Hepatic stellate cell (primary cell): ENCODE results near the gene MPV17L.
"Not testable (repeated sequence)": the region's sequence is repeated elsewhere in the genome, so short reads cannot be mapped to it uniquely, and the experiment has no call there.

Experiments
- DNase-seq: peaks from one replicate; pipeline ENCODE4 v3.0.0; 2011; ENCODE audit warnings: low spot score

Gene MPV17L

GRCh38 chr16:15395631-15396508 lies at the start of gene MPV17L:
MPV17L (plus strand) TSS chr16:15395754; CDS start chr16:15395898, 144 bp downstream.
- not testable (repeated sequence) for DNase-seq

- DNase-seq: not testable (repeated sequence)
These were observed 46.8 kb upstream of the MPV17L start for GRCh38 chr16:15348721-15349120.

DNA sequence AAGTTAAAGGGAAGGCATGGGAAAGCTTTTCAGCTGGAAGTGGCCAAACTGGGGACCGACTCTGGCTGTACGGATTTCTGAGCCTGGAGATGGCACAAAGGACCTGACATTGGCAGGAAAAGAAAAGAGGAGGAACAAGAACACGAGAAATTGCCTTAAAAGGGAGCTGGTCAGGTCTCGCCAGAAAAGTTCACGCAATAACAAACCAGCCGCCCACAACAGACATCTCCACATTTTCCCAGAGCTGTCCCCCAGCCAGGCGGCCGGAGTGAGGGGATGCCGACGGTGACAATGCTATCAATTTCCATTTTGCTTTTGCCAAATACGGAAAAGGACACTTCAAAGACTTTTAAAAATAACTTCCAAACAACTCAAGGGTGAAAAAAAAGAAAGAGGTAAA lies 44.3 kb upstream of the MPV17L start:
- not testable (repeated sequence) for DNase-seq

- DNase-seq: not testable (repeated sequence)
These were observed 43.8 kb upstream of the MPV17L start for GRCh38 chr16:15351745-15352144.

GRCh38 chr16:15352852-15353251 lies 42.7 kb upstream of the MPV17L start:
- DNase-seq: not testable (repeated sequence)

DNA sequence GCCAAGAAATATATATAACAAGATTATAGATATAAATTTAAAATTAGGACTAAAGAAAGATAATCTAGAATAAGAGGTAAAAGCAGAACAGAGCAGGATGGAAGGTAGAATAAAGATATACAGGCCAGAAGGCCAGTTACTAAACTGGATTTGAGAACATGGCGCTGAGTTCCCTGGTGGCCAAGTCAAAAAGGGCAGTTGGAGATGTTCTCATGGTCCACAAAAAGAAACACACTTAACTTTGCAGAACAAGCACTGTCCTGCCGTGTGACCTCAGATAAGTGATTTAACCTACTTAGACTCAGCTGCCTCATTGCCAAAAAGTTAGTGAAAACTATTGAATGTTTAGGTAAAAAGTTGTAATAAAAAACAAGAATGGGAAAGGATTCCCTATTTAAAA lies 40.7 kb upstream of the MPV17L start:
- not testable (repeated sequence) for DNase-seq

- not testable (repeated sequence) for DNase-seq
These were observed 38.1 kb upstream of the MPV17L start for GRCh38 chr16:15357495-15357894.

DNA sequence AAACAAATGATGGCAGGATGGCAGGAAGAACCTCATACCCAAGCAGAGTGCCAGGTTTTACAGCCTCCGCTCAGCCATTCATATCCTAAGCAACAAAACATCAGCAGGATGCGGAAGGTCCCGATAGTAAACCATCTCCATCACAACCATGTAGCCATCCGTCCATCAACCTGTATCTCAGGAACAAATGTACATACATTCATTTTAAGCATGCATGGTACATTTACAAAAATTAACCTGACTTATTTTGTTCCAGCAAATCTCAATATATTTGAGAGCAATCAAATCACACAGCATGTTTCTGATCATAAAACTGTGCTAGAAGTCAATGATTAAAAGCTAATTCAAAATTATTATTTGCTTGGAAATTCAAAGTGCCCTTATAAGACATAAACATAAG lies 17.4 kb upstream of the MPV17L start, which contains the start of gene NPIPA5:
NPIPA5 (minus strand) TSS at position 101 of the 400 bp plus-strand sequence; CDS start at position 101, 0 bp downstream.
- not testable (repeated sequence) for DNase-seq

- not testable (repeated sequence) for DNase-seq
These were observed 12.7 kb upstream of the MPV17L start for GRCh38 chr16:15382810-15383209.

DNA sequence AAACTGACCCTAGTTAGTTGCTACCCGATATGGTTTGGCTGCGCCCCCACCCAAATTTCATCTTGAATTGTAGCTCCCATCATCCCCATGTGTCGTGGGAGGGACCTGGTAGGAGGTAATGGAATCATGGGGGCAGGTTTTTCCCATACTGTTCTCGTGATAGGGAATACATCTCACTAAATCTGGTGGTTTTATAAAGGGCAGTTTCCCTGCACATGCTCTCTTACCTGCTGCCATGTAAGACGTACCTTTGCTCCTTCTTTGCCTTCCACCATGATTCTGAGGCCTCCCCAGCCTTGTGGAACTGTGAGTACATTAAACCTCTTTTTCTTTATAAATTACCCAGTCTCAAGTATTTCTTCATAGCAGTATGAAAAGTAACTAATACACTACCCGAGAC lies 7.5 kb upstream of the MPV17L start:
- DNase-seq: not testable (repeated sequence)

DNA sequence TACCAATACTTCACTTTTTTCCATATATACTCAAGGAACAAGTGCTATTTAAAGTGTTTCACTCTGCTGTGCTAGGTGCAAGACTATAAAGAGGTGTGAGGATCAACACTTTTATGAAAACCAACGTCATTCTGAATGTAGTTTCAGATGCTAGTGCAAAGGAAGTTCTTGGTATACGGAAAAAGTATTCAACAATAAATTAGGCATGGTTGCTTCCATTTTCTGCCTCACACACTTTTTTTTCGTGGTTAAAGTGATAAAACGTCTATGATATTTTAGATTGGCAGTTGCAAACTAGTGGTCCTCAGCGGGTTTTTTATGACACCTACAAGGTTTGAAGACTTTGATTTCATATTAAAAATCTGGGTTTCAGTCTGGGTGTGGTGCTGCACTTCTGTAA lies 5.6 kb upstream of the MPV17L start:
- not testable (repeated sequence) for DNase-seq

GRCh38 chr16:15393025-15393424 lies 2.5 kb upstream of the MPV17L start:
- not testable (repeated sequence) for DNase-seq

- not testable (repeated sequence) for DNase-seq
These were observed 915 bp downstream of the MPV17L start for GRCh38 chr16:15396509-15396829.

GRCh38 chr16:15396948-15397594 lies 1.5 kb downstream of the MPV17L start:
- DNase-seq: no peak

DNA sequence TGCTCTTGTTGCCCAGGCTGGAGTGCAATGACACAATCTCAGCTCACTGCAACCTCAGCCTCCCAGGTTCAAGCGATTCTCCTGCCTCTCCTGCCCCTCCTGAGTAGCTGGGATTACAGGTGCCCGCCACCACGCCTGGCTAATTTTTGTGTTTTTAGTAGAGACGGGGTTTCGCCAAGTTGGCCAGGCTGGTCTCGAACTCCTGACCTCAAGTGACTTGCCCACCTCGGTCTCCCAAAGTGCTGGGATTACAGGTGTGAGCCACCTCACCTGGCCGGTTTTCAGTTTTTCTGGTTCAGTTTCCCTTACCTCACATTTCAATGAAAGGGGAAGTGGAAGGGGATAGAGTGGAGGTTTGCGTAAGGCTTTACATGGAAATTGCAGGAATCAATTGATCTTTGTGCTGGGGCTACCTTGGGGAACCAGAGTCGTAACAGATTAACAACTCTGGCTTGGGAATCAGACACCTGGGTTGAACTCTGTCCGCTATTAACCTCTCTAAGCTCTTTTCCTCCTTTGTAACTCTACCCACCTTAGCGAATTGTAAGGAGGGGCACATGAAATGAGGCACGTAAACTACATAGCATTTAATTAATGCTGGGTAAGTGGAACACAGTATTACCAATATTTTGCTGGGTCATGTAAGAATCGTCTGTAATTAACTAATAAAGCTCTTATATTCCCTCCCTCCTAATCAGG lies 3.2 kb downstream of the MPV17L start:
- DNase-seq: no peak

GRCh38 chr16:15399317-15399716 lies 3.8 kb downstream of the MPV17L start:
- DNase-seq: no peak

- DNase-seq: not testable (repeated sequence)
These were observed 4.8 kb downstream of the MPV17L start for GRCh38 chr16:15400314-15400713.

- DNase-seq: no peak
These were observed 6.4 kb downstream of the MPV17L start for GRCh38 chr16:15401972-15402371.

DNA sequence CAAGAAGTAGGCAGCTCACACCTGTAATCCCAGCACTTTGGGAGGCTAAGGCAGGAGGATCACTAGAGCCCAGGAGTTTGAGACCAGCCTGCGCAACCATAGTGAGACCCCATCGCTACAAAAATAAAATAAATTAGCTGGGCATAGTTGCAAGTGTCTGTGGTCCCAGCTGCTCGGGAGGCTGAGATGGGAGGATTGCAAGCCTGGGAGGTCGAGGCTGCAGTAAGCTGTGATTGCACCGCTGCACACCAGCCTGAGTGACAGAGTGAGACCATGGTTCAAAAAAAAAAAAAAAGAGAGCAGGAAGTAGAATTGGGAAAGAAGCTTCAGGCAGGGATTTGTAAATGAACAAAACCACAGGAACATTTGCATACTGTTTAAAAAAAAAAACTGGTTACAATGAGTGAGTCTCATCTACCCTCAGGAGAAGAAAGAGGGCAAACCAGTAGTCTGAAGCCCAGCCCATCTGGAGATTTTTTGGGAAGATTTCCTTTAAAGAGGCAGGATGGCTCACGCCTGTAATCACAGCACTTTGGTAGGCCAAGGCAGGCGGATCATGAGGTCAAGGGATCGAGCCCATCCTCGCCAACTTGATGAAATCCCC lies 7.9 kb downstream of the MPV17L start:
- DNase-seq: no peak

- not testable (repeated sequence) for DNase-seq
These were observed 8.5 kb downstream of the MPV17L start for GRCh38 chr16:15404091-15404490.

GRCh38 chr16:15404792-15405191 lies 9.2 kb downstream of the MPV17L start:
- DNase-seq: no peak

DNA sequence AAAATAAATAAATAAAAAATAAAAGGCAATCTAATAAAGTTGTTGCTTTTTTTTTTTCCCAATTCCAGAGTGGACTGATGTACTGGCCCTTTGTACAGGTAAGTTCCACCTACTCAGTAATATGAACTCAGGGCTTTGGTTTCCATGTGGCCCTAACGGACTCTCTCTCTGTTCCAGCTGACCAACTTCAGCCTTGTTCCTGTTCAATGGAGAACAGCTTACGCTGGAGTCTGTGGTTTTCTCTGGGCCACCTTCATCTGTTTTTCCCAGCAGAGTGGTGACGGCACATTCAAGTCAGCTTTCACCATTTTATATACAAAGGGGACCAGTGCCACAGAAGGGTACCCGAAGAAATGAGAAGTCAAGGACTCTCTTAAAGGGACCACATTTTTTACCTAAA lies 12.2 kb downstream of the MPV17L start:
- DNase-seq: not testable (repeated sequence)
